ENCODE results near the gene TMEM132C.

GRCh38 chr12:128408669-128409068, 141.7 kb downstream of the TMEM132C start:
- TF ChIP-seq ZBTB7A (IDR thresholded peaks at IDR 0.05; ENCODE audit: low read depth) (no peak), YY1 (IDR thresholded peaks at IDR 0.05; ENCODE audit: low read depth) (no peak), EP300 (IDR thresholded peaks at IDR 0.05; ENCODE audit: borderline replicate concordance) (no peak), TAF1 (IDR thresholded peaks at IDR 0.05; ENCODE audit: low read depth) (no peak), CREB1 (IDR thresholded peaks at IDR 0.05; ENCODE audit: low read depth) (no peak), FOXM1 (IDR thresholded peaks at IDR 0.05; ENCODE audit: borderline replicate concordance, low read depth) (no peak), RAD21 (IDR thresholded peaks at IDR 0.05; ENCODE audit: low read depth) (no peak), REST (IDR thresholded peaks at IDR 0.05; ENCODE audit: low read depth) (no peak), TCF12 (IDR thresholded peaks at IDR 0.05; ENCODE audit: low read depth) (no peak), TEAD4 (IDR thresholded peaks at IDR 0.05) (no peak), MAX (IDR thresholded peaks at IDR 0.05) (no peak), USF1 (IDR thresholded peaks at IDR 0.05) (no peak)

Data from Ishikawa (cell line).